ENCODE measurements around the gene BTBD16.

BTBD16 gene

DNA sequence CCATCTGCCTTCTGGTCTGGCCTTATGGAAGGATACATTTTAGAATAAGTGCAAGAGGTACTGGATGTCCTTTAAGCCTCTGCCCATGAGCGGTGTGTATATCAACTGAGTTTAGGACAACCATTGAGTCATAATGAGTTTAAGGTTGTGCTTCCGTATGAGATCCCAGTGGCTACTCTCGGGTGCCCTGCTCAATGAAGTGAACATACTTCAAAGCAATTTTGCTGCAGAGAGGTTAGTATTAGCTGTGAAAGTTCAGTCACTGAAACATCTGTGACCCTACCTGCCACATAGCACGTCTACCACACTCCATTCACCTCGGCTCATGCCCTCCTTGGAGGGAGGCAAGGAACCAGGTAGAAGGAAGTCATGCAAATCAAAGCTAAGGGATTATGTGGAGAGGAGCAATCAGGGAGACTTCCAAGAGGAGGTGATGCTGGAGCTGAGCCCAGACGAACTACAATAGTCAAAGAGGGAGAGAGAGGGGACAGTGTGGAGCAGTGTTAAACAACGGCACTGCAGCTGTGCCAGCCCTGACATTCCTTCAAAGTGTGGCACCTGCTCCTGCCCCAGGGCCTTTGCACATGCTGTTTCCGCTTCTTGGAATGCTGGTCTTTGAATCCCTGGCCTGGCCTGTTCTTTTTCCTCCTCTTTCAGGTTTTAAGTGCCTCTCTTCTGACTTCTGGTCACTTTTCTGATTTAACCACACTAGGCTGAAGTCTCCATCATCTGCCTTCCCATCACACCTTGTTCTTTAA, 25.4 kb downstream of the BTBD16 start:
- Histone ChIP-seq H3K4me2 (ENCODE audit: low read length) (no peak overlapping the region), H3K4me1 (no peaks in the 10 kb centered on the region), H3K79me2 (no peaks in the 10 kb centered on the region), H3K27me3 (ENCODE audit: control insufficient read depth, insufficient read depth, low read length) (no peaks in the 10 kb centered on the region), H3K9me3 (ENCODE audit: control insufficient read depth, low read length) (no peaks in the 10 kb centered on the region), H2AFZ (no peak overlapping the region), H3K27ac (no peak overlapping the region), H3K9ac (no peak overlapping the region), H3K4me3 (ENCODE audit: low read depth, low read length) (no peak overlapping the region), H3K36me3 (ENCODE audit: control insufficient read depth, insufficient read depth, low read length) (no peaks in the 10 kb centered on the region)
- TF ChIP-seq, protein P1, sequence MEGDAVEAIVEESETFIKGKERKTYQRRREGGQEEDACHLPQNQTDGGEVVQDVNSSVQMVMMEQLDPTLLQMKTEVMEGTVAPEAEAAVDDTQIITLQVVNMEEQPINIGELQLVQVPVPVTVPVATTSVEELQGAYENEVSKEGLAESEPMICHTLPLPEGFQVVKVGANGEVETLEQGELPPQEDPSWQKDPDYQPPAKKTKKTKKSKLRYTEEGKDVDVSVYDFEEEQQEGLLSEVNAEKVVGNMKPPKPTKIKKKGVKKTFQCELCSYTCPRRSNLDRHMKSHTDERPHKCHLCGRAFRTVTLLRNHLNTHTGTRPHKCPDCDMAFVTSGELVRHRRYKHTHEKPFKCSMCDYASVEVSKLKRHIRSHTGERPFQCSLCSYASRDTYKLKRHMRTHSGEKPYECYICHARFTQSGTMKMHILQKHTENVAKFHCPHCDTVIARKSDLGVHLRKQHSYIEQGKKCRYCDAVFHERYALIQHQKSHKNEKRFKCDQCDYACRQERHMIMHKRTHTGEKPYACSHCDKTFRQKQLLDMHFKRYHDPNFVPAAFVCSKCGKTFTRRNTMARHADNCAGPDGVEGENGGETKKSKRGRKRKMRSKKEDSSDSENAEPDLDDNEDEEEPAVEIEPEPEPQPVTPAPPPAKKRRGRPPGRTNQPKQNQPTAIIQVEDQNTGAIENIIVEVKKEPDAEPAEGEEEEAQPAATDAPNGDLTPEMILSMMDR (IDR thresholded peaks at IDR 0.05) = no peak

DNA sequence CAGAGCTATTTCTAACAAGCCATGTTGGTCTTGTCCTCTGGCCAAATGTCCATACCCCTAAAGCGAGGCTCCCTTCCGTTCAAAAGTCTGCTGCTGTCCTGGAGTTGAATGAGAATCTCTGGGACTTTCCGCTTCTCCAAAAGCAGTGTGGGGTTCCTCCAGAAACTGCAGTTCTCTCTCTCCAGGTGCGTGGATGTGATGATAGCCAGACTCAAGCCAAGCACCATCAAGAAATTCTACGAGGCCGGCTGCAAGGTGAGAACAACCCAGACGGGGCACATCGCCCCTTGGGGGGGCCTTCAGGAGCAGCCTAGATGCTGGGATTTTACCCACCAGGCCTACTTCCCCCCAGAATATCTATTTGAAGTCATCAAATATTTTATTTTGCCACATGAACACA, 26.5 kb downstream of the BTBD16 start:
- Histone ChIP-seq H3K4me2 (ENCODE audit: low read length) (no peak overlapping the region), H3K9ac (no peak overlapping the region), H3K4me3 (ENCODE audit: low read depth, low read length) (no peak overlapping the region), H3K9me3 (ENCODE audit: control insufficient read depth, low read length) (no peaks in the 10 kb centered on the region), H2AFZ (no peak overlapping the region), H3K27ac (no peak overlapping the region), H3K27me3 (ENCODE audit: control insufficient read depth, insufficient read depth, low read length) (no peaks in the 10 kb centered on the region), H3K36me3 (ENCODE audit: control insufficient read depth, insufficient read depth, low read length) (no peaks in the 10 kb centered on the region), H3K4me1 (no peaks in the 10 kb centered on the region), H3K79me2 (no peaks in the 10 kb centered on the region)
- TF ChIP-seq, protein P1 (IDR thresholded peaks at IDR 0.05) = no peak

DNA sequence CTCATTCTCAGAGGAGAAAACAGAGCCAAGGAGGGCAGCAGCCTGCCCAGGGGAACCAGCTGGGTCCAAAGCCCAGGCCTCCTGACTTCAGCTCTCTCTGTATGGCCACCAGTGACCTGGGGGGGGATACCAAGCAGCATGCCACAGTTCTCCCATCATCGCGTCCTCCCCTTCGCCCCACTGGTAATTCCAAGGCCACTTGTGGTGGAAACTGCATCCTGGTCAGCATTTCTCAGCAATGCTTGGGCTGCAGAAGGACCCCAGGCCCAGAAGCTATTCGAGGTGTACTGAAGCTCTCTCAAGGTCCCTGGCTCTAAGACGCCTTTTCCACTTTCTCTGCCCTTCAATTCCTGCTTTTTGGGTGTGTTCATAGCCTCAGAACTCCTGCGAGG, 27.1 kb downstream of the BTBD16 start:
- no peaks in the 10 kb centered on the region for H3K36me3 ChIP-seq (ENCODE audit: control insufficient read depth, insufficient read depth, low read length)
- H3K79me2 ChIP-seq = no peaks in the 10 kb centered on the region
- no peak overlapping the region for H3K27ac ChIP-seq
- no peak overlapping the region for H3K4me2 ChIP-seq (ENCODE audit: low read length)
- no peak overlapping the region for H2AFZ ChIP-seq
- no peaks in the 10 kb centered on the region for H3K27me3 ChIP-seq (ENCODE audit: control insufficient read depth, insufficient read depth, low read length)
- no peak overlapping the region for H3K9ac ChIP-seq
- no peaks in the 10 kb centered on the region for H3K4me1 ChIP-seq
- H3K9me3 ChIP-seq (ENCODE audit: control insufficient read depth, low read length) = no peaks in the 10 kb centered on the region
- H3K4me3 ChIP-seq (ENCODE audit: low read depth, low read length) = no peak overlapping the region
- TF ChIP-seq, protein P1 (IDR thresholded peaks at IDR 0.05) = no peak

DNA sequence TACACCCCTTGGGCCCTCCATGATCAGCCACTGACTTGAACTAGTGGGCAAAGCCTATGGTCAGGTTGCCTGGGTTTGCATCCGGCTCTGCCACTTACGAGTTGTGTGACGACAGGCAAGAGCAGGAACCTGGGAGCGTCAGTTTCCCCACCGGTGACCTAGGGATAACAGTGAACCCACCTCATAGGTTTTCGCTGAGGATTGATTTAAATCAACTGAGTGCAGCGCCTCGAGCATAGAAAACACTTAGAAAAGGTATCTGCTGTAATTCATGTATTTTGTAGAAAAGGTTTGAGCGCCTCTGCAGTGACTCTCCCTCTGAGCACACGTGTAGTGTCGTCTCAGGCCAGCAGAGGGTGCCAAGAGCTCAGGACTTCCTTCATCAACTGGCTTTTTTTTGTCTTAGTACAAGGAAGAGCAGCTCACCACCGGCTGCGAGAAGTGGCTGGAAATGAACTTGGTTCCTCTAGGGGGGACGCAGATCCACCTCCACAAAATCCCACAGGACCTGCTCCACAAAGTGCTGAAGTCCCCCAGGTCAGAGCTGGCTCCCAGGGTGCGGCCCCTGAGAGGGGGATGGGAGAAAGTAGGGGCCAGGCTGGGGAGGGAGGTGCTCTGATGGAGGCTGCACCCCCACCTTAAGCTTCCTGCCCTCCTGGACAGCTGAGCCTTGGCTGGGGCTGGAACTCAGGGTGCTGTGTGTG, 27.7 kb downstream of the BTBD16 start:
- Histone ChIP-seq H3K36me3 (ENCODE audit: control insufficient read depth, insufficient read depth, low read length) (no peaks in the 10 kb centered on the region), H3K9me3 (ENCODE audit: control insufficient read depth, low read length) (no peaks in the 10 kb centered on the region), H2AFZ (peak overlapping the region; percentile 74), H3K27me3 (ENCODE audit: control insufficient read depth, insufficient read depth, low read length) (no peaks in the 10 kb centered on the region), H3K9ac (no peak overlapping the region), H3K4me1 (no peaks in the 10 kb centered on the region), H3K4me3 (ENCODE audit: low read depth, low read length) (no peak overlapping the region), H3K79me2 (no peaks in the 10 kb centered on the region), H3K4me2 (ENCODE audit: low read length) (peak overlapping the region; percentile 44), H3K27ac (no peak overlapping the region)
- TF ChIP-seq, protein P1 (IDR thresholded peaks at IDR 0.05) = peak; percentile 88

All from parathyroid adenoma (tissue), 2 donors.